ENCODE measurements around the gene PPP4R2.

The PPP4R2 gene

DNA sequence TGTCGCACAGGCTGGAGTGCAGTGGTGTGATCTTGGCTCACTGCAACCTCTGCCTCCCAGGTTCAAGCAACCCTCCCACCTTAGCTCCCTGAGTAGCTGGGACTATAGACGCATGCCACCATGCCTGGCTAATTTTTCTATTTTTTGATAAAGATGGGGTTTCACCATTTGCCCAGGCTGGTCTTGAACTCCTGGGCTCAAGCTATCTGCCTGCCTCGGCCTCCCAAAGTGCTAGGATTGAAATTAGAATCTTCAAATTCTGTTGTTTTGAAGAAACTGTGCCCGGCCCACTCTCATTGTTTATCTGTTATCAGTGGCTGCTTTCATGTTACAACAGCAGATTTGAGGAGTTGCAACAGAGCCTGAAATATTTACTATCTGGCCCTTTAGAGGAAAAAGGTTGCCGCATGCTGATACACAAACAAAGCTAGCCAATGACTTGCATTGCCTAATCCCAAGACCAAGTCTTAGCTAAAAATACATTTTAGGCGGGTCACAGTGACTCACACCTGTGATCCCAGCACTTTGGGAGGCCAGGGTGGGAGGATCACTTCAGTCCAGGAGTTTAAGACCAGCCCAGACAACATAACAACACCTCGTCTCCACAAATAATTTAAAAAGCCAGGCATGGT lies 43.2 kb upstream of the PPP4R2 start:
- H3K79me2 ChIP-seq (ENCODE audit: insufficient read depth, low read length): no peaks in the 10 kb centered on the region
- no peaks in the 10 kb centered on the region for H3K9me2 ChIP-seq (replicated peaks; ENCODE audit: insufficient read depth, low read length)
- H3K27me3 ChIP-seq (ENCODE audit: low read length): no peaks in the 10 kb centered on the region
- H3K9ac ChIP-seq (ENCODE audit: low read length): no peak overlapping the region
- no peaks in the 10 kb centered on the region for H3K9me3 ChIP-seq (ENCODE audit: insufficient read depth, low read length)
- no peak overlapping the region for H3K27ac ChIP-seq (ENCODE audit: low read depth, low read length)
- no peak overlapping the region for H3K4me3 ChIP-seq (ENCODE audit: insufficient read depth, low read length, poor library complexity, severe bottlenecking)
- H3K36me3 ChIP-seq (ENCODE audit: low read length): no peaks in the 10 kb centered on the region
- H3F3A ChIP-seq (ENCODE audit: insufficient read depth): no peaks in the 10 kb centered on the region
- H2AFZ ChIP-seq (ENCODE audit: low read depth, low read length, severe bottlenecking): no peak overlapping the region
- no peaks in the 10 kb centered on the region for H4K20me1 ChIP-seq (ENCODE audit: low read depth, low read length)
- no peak for TF ChIP-seq EZH2phosphoT487 (conservative IDR thresholded peaks at IDR 0.05; ENCODE audit: low read length)
- TF ChIP-seq, protein P1, sequence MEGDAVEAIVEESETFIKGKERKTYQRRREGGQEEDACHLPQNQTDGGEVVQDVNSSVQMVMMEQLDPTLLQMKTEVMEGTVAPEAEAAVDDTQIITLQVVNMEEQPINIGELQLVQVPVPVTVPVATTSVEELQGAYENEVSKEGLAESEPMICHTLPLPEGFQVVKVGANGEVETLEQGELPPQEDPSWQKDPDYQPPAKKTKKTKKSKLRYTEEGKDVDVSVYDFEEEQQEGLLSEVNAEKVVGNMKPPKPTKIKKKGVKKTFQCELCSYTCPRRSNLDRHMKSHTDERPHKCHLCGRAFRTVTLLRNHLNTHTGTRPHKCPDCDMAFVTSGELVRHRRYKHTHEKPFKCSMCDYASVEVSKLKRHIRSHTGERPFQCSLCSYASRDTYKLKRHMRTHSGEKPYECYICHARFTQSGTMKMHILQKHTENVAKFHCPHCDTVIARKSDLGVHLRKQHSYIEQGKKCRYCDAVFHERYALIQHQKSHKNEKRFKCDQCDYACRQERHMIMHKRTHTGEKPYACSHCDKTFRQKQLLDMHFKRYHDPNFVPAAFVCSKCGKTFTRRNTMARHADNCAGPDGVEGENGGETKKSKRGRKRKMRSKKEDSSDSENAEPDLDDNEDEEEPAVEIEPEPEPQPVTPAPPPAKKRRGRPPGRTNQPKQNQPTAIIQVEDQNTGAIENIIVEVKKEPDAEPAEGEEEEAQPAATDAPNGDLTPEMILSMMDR (IDR thresholded peaks at IDR 0.05; ENCODE audit: insufficient read depth, low read length, poor library complexity, severe bottlenecking): no peak
- H3K4me2 ChIP-seq (ENCODE audit: low read depth, low read length, poor library complexity, severe bottlenecking): no peak overlapping the region

DNA sequence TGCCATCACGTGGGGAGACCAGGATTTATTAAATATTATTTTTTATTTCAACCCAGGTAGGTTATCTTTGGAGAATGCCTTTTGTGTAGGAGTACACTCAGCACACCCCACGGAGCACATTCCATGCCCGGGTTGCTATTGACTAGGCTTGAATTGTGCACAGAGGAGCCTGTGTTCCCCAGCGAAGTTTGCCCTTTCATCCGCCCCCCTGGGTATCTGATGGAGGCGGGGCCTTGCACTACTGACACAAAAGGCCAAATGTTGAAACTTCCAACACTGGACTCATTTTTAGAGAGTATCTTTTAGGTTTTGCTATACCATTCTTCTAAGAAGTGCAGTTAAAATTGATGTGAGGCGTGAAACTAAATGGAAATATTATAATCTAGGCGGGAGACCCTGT lies 39.3 kb upstream of the PPP4R2 start:
- TF ChIP-seq, protein P1 (IDR thresholded peaks at IDR 0.05; ENCODE audit: insufficient read depth, low read length, poor library complexity, severe bottlenecking): no peak
- TF ChIP-seq EZH2phosphoT487 (conservative IDR thresholded peaks at IDR 0.05; ENCODE audit: low read length): no peak
- no peaks in the 10 kb centered on the region for H3K9me2 ChIP-seq (replicated peaks; ENCODE audit: insufficient read depth, low read length)
- H2AFZ ChIP-seq (ENCODE audit: low read depth, low read length, severe bottlenecking): no peak overlapping the region
- no peak overlapping the region for H3K4me2 ChIP-seq (ENCODE audit: low read depth, low read length, poor library complexity, severe bottlenecking)
- H3K4me3 ChIP-seq (ENCODE audit: insufficient read depth, low read length, poor library complexity, severe bottlenecking): no peak overlapping the region
- no peak overlapping the region for H3K9ac ChIP-seq (ENCODE audit: low read length)
- no peaks in the 10 kb centered on the region for H3K9me3 ChIP-seq (ENCODE audit: insufficient read depth, low read length)
- H3K79me2 ChIP-seq (ENCODE audit: insufficient read depth, low read length): no peaks in the 10 kb centered on the region
- H4K20me1 ChIP-seq (ENCODE audit: low read depth, low read length): no peaks in the 10 kb centered on the region
- no peak overlapping the region for H3K27ac ChIP-seq (ENCODE audit: low read depth, low read length)
- H3F3A ChIP-seq (ENCODE audit: insufficient read depth): no peaks in the 10 kb centered on the region
- no peaks in the 10 kb centered on the region for H3K27me3 ChIP-seq (ENCODE audit: low read length)
- no peaks in the 10 kb centered on the region for H3K36me3 ChIP-seq (ENCODE audit: low read length)

DNA sequence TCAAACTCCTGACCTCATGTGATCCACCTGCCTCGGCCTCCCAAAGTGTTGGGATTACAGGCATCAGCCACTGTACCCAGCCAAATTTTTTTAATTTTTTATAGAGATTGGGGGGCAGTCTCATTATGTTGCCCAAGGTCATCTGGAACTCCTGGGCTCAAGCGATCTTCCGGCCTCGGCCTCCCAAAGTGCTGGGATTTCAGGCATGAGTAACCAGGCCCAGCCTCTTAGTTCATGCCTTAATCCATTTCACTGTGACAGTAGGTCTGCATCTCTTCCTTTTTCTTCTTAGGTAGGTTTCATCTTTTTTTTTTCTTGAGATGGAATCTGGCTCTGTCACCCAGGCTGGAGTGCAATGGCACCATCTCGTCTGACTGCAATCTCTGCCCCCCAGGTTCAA lies 37.3 kb upstream of the PPP4R2 start:
- no peaks in the 10 kb centered on the region for H4K20me1 ChIP-seq (ENCODE audit: low read depth, low read length)
- no peaks in the 10 kb centered on the region for H3K9me2 ChIP-seq (replicated peaks; ENCODE audit: insufficient read depth, low read length)
- H3K27ac ChIP-seq (ENCODE audit: low read depth, low read length): no peak overlapping the region
- H3K9ac ChIP-seq (ENCODE audit: low read length): no peak overlapping the region
- TF ChIP-seq, protein P1 (IDR thresholded peaks at IDR 0.05; ENCODE audit: insufficient read depth, low read length, poor library complexity, severe bottlenecking): no peak
- no peaks in the 10 kb centered on the region for H3F3A ChIP-seq (ENCODE audit: insufficient read depth)
- no peaks in the 10 kb centered on the region for H3K27me3 ChIP-seq (ENCODE audit: low read length)
- no peaks in the 10 kb centered on the region for H3K9me3 ChIP-seq (ENCODE audit: insufficient read depth, low read length)
- H3K79me2 ChIP-seq (ENCODE audit: insufficient read depth, low read length): no peaks in the 10 kb centered on the region
- no peak overlapping the region for H2AFZ ChIP-seq (ENCODE audit: low read depth, low read length, severe bottlenecking)
- H3K4me2 ChIP-seq (ENCODE audit: low read depth, low read length, poor library complexity, severe bottlenecking): no peak overlapping the region
- H3K36me3 ChIP-seq (ENCODE audit: low read length): no peaks in the 10 kb centered on the region
- no peak overlapping the region for H3K4me3 ChIP-seq (ENCODE audit: insufficient read depth, low read length, poor library complexity, severe bottlenecking)
